ENCODE data around the gene CRIP3. TPM values are rescaled to one million over a fixed set of nuclear protein-coding genes. Genes with fewer than 3 reads are reported as not detected.

Gene CRIP3
- total RNA-seq, 1 experiment from 2014 or later, result 16.9 TPM

GRCh38 chr6:43268782-43269272 lies 39.8 kb downstream of the CRIP3 start:
- H3K4me3 Mint-ChIP-seq, result peak overlapping the region; percentile 34 to 56; a peak in 3 of 5 replicates
- WGBS (ENCODE audit: extremely low coverage, insufficient read length, low lambda C conversion rate), result no CpG with 5 or more reads among the region's 10 CpGs

More at GRCh38 chr6:43268782-43269272, 39.8 kb downstream of the CRIP3 start:
- no peak overlapping the region; a peak in 1 of 7 replicates for H3K27ac Mint-ChIP-seq
- H2BK20ac ChIP-seq (ENCODE audit: low read depth, low read length, poor library complexity, severe bottlenecking), result no peak overlapping the region
- no peak overlapping the region for H2BK5ac ChIP-seq (ENCODE audit: insufficient read length, low read length)
- no peak for DNase-seq
- no peaks in the 10 kb centered on the region for H3K79me1 ChIP-seq (ENCODE audit: insufficient read depth, low read depth, low read length, poor library complexity, severe bottlenecking)
- no peak overlapping the region for H4K8ac ChIP-seq (replicated peaks; ENCODE audit: insufficient read length, low read depth, low read length)
- no peak overlapping the region for H2AK5ac ChIP-seq (ENCODE audit: insufficient read length, low read length)
- peaks cover 24 to 40% of the 10 kb centered on the region in 2 experiments for H3K4me1 Mint-ChIP-seq
- H3K9ac ChIP-seq (ENCODE audit: extremely low read depth, insufficient read length, low read length), result no peak overlapping the region
- H2BK12ac ChIP-seq (ENCODE audit: insufficient read length, low read depth, low read length), result no peak overlapping the region
- no peak overlapping the region for H3T11ph ChIP-seq (ENCODE audit: low read length)
- H3K27ac ChIP-seq (ENCODE audit: insufficient read length, low read depth, low read length), result no peak overlapping the region
- no peaks in the 10 kb centered on the region for H3K23me2 ChIP-seq (ENCODE audit: insufficient read length, low read depth, low read length, poor library complexity, severe bottlenecking)
- H3K23ac ChIP-seq (ENCODE audit: insufficient read length, low read depth, low read length), result no peak overlapping the region
- no peak overlapping the region for H3K4ac ChIP-seq (ENCODE audit: low read depth, low read length)
- no peak overlapping the region for H2AFZ ChIP-seq (ENCODE audit: low read length)
- peaks cover 12% of the 10 kb centered on the region for H3K27me3 ChIP-seq (ENCODE audit: insufficient read depth, low read length)
- no peak for TF ChIP-seq CTCF (conservative IDR thresholded peaks at IDR 0.05)
- H3K36me3 Mint-ChIP-seq (ENCODE audit: insufficient read depth in 1 of 3, low read depth in 3 of 3), result no peaks in the 10 kb centered on the region; a peak in 1 of 7 replicates
- H4K91ac ChIP-seq (ENCODE audit: insufficient read length, low read depth, low read length), result no peak overlapping the region
- H3K9me3 ChIP-seq (ENCODE audit: control insufficient read depth, low read depth, low read length), result no peaks in the 10 kb centered on the region
- no peak overlapping the region for H3K4me2 ChIP-seq (ENCODE audit: insufficient read depth, insufficient read length, low read length)
- H3K14ac ChIP-seq (ENCODE audit: insufficient read depth, low read length), result no peak overlapping the region
- H3K79me2 ChIP-seq (ENCODE audit: insufficient read depth, low read length), result no peaks in the 10 kb centered on the region
- H3K56ac ChIP-seq (ENCODE audit: insufficient read length, low read depth, low read length), result no peak overlapping the region
- H4K20me1 ChIP-seq (ENCODE audit: control insufficient read depth, insufficient read depth, insufficient read length), result no peaks in the 10 kb centered on the region
- H3K18ac ChIP-seq (ENCODE audit: insufficient read length, low read depth, low read length), result no peak overlapping the region
- no peaks in the 10 kb centered on the region; a peak in 1 of 5 replicates for H3K9me3 Mint-ChIP-seq
- peaks cover 10% of the 10 kb centered on the region; the same call in 1 of the 2 replicates for H3K4me1 ChIP-seq (ENCODE audit: insufficient read depth, low read length)
- H3K27me3 Mint-ChIP-seq (ENCODE audit: low read depth), result peaks cover 58% of the 10 kb centered on the region
- no peak overlapping the region for H4K5ac ChIP-seq (ENCODE audit: insufficient read length, low read depth, low read length)
- H2BK120ac ChIP-seq (ENCODE audit: low read depth, low read length, poor library complexity, severe bottlenecking), result no peak overlapping the region
- no peak overlapping the region for H2BK15ac ChIP-seq (ENCODE audit: low read depth, low read length)

Measured in H9 (cell line).